ENCODE measurements around the gene SIK1. TPM values are rescaled to one million over a fixed set of nuclear protein-coding genes. Genes with fewer than 3 reads are reported as not detected.
"Not testable (repeated sequence)": the region's sequence is repeated elsewhere in the genome, so short reads cannot be mapped to it uniquely, and the experiment has no call there.

Gene SIK1
- total RNA-seq, 2 experiments from 2014 or later, result 5.1 to 5.2 TPM

DNA sequence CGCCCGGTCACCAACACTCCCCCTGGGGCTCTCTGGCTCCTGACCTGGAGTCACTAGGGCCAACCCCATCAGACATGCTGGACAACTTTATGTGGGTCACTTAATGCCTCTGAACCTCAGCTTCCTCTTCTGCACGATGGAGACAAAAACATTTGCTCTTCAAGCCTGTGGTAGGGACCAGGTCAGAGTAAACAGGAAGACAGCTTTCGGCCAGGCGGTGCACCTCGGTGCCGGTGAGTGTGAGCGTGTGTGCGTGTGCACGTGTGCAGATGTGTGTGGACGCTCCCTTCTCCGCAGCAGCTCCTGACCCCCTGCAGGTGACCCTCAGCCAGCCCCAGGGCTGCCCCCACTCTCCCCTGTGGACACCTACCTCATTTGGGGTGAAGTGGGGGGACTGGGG lies 28.4 kb downstream of the SIK1 start:
- intact Hi-C loops (cut with micrococcal nuclease); H3K4me1 Mint-ChIP-seq (ENCODE audit: low read depth); H3K27me3 Mint-ChIP-seq (ENCODE audit: low read depth); H3K9me3 Mint-ChIP-seq; H3K27ac Mint-ChIP-seq; DNase-seq; CTCF ChIA-PET; H3K36me3 Mint-ChIP-seq (ENCODE audit: low read depth); H3K4me3 Mint-ChIP-seq: not testable (repeated sequence)

DNA sequence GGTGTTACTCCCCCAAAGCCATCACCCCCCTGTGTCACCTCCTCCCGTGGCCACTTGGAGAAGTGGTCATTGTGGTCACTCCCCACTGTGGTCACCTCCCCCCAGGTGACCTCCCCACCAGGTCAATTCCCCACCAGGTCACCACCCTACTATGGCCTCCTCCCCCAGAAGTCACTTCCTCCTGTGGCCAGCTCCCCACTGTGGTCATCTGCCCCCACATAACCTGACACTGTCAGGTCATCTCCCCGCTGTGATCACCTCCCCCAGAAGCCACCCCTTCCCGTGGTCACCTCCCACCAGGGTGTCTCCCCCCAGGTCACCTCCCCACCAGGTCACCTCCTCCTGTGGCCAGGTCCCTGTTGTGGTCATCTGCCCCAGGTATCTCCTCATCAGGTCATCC lies 28.9 kb downstream of the SIK1 start:
- H3K27me3 Mint-ChIP-seq (ENCODE audit: low read depth); H3K36me3 Mint-ChIP-seq (ENCODE audit: low read depth); CTCF ChIA-PET: not testable (repeated sequence)

DNA sequence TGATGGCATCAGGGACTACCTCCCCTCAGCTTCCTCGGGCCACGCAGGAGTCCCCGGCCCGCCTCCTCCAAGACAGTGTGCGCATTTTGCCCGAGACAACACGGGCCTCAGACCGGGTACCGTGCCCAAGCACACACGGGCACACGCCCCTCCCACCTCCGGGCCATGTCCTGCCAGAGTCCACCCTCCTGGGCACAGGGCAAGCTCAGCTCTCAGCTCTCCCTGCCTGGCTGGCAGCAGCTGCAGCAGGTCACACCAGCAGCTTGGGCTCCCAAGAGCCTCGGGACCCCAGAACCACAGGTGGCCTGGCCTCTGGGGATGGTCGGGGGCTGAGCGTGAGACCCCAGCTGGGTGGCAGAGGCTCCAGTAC lies 29.5 kb downstream of the SIK1 start:
- DNase-seq; H3K27me3 Mint-ChIP-seq (ENCODE audit: low read depth); CTCF ChIA-PET; H3K4me3 Mint-ChIP-seq; H3K9me3 Mint-ChIP-seq; intact Hi-C loops (cut with micrococcal nuclease); H3K36me3 Mint-ChIP-seq (ENCODE audit: low read depth); H3K27ac Mint-ChIP-seq; H3K4me1 Mint-ChIP-seq (ENCODE audit: low read depth): not testable (repeated sequence)

More for the DNA sequence above, 28.9 kb downstream of the SIK1 start:
- DNase-seq; H3K27ac Mint-ChIP-seq; H3K4me3 Mint-ChIP-seq; H3K9me3 Mint-ChIP-seq; H3K4me1 Mint-ChIP-seq (ENCODE audit: low read depth); intact Hi-C loops (cut with micrococcal nuclease): not testable (repeated sequence)

DNA sequence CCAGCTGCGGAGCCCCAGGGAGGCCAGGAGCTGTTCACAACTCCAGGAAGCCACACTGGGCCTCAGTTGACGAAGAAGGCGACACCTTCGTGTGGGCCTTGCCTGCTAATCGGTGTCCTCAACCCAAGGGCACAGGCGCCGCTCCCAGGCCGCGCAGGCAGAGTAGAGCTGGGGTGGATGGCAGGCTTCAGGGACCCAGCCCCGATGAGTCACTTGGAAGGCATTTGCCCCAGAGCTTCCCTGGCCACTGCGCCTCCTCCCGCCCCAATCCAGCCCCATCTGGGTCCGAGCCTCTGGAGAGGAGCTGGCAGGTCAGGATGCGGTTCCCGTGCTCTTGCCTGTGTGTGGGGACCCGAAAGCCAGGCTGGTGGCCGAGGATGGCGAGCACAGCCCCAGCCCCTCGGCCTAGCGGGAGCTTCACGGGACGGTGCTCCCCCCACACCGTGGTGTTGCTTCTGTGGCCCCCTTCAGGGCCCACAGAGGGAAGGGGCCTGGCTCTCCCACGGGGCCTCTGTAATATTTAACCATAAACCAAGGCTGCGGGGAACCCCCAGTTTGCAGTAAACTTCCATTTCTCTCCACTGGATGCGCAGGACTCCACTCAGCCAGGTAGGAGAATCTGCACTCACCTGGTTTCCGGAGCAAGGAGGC lies 30.0 kb downstream of the SIK1 start:
- H3K4me3 Mint-ChIP-seq; H3K27me3 Mint-ChIP-seq (ENCODE audit: low read depth); H3K36me3 Mint-ChIP-seq (ENCODE audit: low read depth); intact Hi-C loops (cut with micrococcal nuclease); H3K4me1 Mint-ChIP-seq (ENCODE audit: low read depth); H3K27ac Mint-ChIP-seq; CTCF ChIA-PET; H3K9me3 Mint-ChIP-seq; DNase-seq: not testable (repeated sequence)

DNA sequence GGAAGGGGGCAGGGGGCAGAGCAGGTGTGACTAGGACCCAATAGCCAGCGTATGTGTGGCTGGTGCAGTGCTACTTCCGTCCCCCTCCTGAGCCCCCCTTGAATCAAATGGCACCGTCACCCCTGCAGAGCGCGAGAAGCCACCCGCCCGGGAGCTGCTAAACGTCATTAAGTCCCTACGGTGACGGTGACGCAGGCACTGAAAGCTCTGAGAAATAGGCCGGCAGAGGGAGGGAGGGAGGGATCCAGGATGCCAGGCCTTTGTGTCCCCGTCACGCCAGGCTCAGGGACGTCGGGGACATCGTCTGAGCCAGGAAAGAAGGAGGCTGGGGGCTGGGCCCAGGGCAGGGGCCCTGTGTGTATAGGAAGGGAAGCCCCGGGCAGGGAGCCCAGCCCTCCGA lies 43.6 kb downstream of the SIK1 start:
- H3K27ac Mint-ChIP-seq; H3K36me3 Mint-ChIP-seq (ENCODE audit: low read depth); H3K9me3 Mint-ChIP-seq; H3K4me1 Mint-ChIP-seq (ENCODE audit: low read depth); H3K27me3 Mint-ChIP-seq (ENCODE audit: low read depth); DNase-seq; H3K4me3 Mint-ChIP-seq; intact Hi-C loops (cut with micrococcal nuclease); CTCF ChIA-PET: not testable (repeated sequence)

DNA sequence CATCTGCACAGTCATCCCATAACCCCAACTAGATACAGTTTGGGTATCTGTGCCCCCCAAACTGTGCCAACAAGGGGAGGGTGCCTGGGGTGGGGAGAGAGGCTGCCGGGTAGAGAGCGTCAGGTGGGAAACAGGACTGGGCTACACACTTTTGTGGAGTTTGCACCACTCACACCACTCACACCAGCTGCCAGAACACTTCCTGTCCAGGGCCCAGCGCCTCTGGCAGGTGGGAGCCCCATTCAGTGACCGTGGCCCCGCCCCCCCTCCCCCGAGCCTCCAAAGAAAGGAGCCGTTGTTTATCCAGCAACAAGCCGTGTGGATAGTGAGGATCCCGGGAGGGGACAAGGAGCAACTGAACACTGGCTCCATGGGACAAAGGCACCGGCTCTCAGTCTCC lies 44.0 kb downstream of the SIK1 start:
- H3K36me3 Mint-ChIP-seq (ENCODE audit: low read depth); H3K9me3 Mint-ChIP-seq; DNase-seq; H3K27me3 Mint-ChIP-seq (ENCODE audit: low read depth); H3K4me1 Mint-ChIP-seq (ENCODE audit: low read depth); H3K27ac Mint-ChIP-seq; CTCF ChIA-PET; intact Hi-C loops (cut with micrococcal nuclease); H3K4me3 Mint-ChIP-seq: not testable (repeated sequence)

DNA sequence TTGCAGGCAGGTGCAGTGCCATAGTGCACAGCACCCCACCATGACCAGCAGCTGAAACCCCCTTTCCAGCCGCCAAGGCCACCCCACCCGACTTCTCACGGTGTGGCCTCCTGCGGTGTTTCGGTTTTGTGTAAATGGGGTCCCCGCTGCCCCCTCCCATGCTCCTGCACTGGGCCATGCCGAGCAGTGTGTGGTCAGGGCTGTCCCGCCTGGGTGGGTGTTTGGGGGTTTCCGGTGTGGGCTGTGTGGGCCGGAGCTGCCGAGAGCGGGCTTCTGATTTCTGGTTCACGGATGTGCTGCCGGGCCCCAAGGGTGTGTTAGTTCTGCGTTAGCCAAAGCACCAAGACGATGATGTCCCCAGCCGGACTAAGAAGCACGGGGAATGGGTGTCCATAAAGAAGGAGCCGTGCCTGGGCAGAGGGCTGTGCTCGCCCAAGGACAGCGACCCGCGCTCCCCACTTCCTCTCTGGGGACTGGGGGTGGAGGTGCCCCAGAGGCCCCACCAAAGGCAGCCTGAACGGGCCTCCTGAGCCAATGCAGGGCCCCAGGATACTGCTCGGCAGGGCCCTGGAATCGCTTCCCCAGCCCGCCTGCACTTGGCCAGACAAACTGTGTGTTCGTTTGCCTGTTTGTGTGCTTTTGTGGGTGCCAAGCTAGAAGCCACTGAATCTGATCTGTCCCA lies 45.9 kb downstream of the SIK1 start:
- CTCF ChIA-PET; H3K9me3 Mint-ChIP-seq; H3K4me1 Mint-ChIP-seq (ENCODE audit: low read depth); H3K27ac Mint-ChIP-seq; DNase-seq; H3K36me3 Mint-ChIP-seq (ENCODE audit: low read depth); H3K4me3 Mint-ChIP-seq; intact Hi-C loops (cut with micrococcal nuclease); H3K27me3 Mint-ChIP-seq (ENCODE audit: low read depth): not testable (repeated sequence)

DNA sequence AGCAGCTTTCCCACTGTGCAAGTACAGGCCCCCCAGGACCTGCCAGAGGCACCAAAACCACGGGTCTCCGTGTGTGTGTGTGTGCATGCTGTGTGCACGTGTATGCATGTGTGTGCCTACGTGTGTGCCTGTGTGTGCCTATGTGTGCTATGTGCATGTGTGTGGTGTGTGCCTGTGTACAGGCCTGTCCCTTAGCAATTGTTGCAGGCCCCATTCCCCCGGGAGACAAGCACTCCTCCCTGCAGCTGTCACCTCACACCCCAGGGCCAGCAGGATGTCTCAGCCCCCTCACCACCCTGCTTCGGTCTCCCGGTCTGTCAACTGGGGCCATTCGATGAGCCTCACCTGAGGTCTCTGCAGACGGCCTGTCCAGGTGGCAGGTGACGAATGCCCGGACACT lies 46.6 kb downstream of the SIK1 start:
- H3K4me3 Mint-ChIP-seq; DNase-seq; intact Hi-C loops (cut with micrococcal nuclease); H3K27ac Mint-ChIP-seq; H3K9me3 Mint-ChIP-seq; CTCF ChIA-PET; H3K36me3 Mint-ChIP-seq (ENCODE audit: low read depth); H3K27me3 Mint-ChIP-seq (ENCODE audit: low read depth); H3K4me1 Mint-ChIP-seq (ENCODE audit: low read depth): not testable (repeated sequence)

DNA sequence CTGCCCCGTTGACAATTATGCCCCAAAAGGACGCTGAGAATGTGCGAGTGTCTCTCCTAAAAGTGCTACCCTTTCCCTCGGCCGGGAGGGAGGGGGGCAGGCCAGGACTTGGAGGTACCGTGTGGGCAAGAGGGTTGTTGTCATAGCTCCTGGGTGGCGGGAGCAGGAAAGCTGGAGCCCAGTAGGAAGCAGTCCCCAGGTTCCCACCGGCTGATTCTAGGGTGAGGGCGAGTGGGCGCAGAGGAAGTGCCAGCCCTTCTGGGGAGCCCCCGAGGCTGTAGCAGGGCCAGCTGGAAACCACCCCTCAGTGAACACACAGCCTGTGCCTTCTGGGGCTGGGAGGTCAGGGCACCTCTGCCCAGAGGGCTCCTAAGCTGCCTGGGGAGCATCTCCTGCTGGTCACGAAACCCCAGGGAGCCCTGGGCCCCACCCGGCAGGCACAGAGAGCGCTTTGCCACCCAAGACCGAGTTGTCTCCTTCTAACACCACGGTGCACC lies 47.3 kb downstream of the SIK1 start:
- H3K36me3 Mint-ChIP-seq (ENCODE audit: low read depth); H3K27me3 Mint-ChIP-seq (ENCODE audit: low read depth); intact Hi-C loops (cut with micrococcal nuclease); DNase-seq; H3K9me3 Mint-ChIP-seq; CTCF ChIA-PET; H3K4me1 Mint-ChIP-seq (ENCODE audit: low read depth); H3K27ac Mint-ChIP-seq; H3K4me3 Mint-ChIP-seq: not testable (repeated sequence)

DNA sequence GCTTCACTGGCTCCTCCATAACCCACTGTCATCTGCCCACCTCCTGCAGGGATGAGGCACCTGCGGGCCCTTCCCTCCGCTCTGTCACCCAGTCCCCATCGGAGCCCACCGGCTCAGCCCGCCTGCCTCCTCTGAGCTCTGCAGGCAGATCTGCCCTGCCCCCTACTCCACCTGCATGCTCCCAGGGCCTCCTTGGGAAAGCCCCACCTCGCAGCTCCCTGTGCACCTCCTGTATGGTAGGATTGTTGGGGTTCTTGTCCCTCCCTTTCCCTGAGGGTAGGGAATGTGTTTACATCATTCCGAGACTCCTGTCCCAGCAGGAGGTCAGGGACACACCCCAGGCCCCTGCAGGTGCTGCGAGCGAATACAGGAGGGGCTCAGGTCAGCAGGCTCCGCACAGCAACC lies 50.5 kb downstream of the SIK1 start:
- no peak overlapping the region for H3K4me3 Mint-ChIP-seq
- no peak for DNase-seq
- intact Hi-C loops (cut with micrococcal nuclease), result no loop called here
- H3K27me3 Mint-ChIP-seq (ENCODE audit: low read depth), result no peaks in the 10 kb centered on the region
- no peak overlapping the region for H3K27ac Mint-ChIP-seq
- H3K4me1 Mint-ChIP-seq (ENCODE audit: low read depth), result no peaks in the 10 kb centered on the region
- CTCF ChIA-PET, result interaction anchor here (0.6 kb wide), 1 partner anchor 404 kb away, joined by 3 read pairs; no protein-coding TSS in a partner anchor
- no peaks in the 10 kb centered on the region for H3K36me3 Mint-ChIP-seq (ENCODE audit: low read depth)
- H3K9me3 Mint-ChIP-seq, result no peaks in the 10 kb centered on the region

DNA sequence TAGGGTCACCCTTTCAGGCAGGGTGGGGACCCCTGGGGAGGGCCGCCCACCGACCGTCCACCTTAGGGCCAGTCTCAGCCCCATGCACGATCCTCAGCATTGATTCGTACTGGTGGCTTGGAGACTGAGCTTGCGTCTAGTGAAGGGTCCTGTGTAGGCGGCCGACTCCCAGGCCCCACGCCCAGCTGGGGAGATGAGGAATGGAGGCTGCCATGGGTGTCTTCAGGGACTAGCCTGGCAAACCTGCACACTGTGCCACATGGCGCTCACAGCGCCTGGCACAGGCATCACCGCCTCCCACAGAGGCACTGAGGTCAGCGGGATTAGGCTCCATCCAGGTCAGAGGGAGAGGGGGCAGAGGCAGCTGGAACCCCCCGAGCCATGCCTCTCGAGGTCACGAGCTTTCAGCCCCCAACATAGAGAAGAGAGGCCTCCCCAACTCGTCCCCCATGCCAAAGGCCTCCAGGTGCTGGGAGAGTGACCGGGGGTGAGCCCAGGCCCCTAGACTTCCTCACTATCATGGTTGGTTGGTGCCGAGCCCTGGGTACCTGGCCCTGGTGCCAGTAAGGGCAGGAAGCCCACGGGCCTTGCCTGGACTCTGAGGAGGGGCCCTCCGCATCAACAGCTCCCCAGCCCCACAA lies 51.0 kb downstream of the SIK1 start:
- CTCF ChIA-PET, result interaction anchor here (0.6 kb wide), 1 partner anchor 404 kb away, joined by 3 read pairs; no protein-coding TSS in a partner anchor
- intact Hi-C loops (cut with micrococcal nuclease), result no loop called here
- no peaks in the 10 kb centered on the region for H3K4me1 Mint-ChIP-seq (ENCODE audit: low read depth)
- H3K4me3 Mint-ChIP-seq, result no peak overlapping the region
- H3K27ac Mint-ChIP-seq, result no peak overlapping the region
- no peaks in the 10 kb centered on the region for H3K9me3 Mint-ChIP-seq
- no peaks in the 10 kb centered on the region for H3K36me3 Mint-ChIP-seq (ENCODE audit: low read depth)
- H3K27me3 Mint-ChIP-seq (ENCODE audit: low read depth), result no peaks in the 10 kb centered on the region
- DNase-seq, result no peak

DNA sequence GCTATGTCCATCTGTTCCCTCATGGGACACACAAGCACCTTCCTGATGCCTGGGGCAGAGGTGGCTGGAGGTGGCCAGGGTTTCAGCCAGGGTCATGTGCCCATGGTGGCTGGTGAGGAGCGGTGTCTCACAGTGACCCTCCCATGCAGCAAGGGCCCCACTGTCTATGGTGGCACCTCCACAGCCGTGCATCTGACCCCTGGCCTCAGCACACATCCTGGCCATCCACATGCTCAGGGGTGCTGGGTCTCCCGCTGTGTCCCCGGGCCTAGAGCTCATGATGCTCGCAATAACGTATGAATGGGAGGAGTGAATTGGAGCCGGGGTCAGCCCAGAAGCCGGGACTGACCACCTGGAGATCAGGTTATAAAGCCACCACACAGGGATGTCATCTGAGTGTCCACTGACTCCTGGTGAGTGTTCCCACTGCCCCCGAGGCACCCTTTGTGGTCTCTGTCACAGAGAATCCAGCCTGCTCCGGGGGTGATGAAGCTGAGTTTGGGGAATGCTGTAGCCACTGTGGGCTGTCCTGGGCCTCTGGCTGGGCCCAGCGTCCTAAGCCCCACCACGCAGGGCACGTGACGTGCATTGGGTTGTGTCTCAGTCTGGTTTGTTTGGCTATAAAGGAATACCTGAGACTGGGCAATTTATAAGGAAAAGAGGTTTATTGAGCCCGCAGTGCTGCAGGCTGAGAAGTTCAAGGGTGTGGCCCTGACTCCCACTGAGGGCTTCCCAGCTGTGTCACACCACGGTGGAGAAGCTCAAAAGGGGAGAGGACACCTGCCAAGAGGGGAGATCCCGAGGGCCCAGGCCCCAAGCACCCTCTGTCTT lies 51.7 kb downstream of the SIK1 start:
- no peaks in the 10 kb centered on the region for H3K27me3 Mint-ChIP-seq (ENCODE audit: low read depth)
- DNase-seq, result no peak
- H3K4me1 Mint-ChIP-seq (ENCODE audit: low read depth), result no peaks in the 10 kb centered on the region
- CTCF ChIA-PET, result no interaction called here
- H3K9me3 Mint-ChIP-seq, result no peaks in the 10 kb centered on the region
- no peak overlapping the region for H3K4me3 Mint-ChIP-seq
- no peaks in the 10 kb centered on the region for H3K36me3 Mint-ChIP-seq (ENCODE audit: low read depth)
- H3K27ac Mint-ChIP-seq, result no peak overlapping the region
- intact Hi-C loops (cut with micrococcal nuclease), result no loop called here

All from activated naive CD4-positive, alpha-beta T cell treated with anti-CD3 and anti-CD28 coated beads for 36 hours (primary cell).